Measurements from ENCODE around the gene PSD2.

The PSD2 gene

GRCh38 chr5:139811274-139811607 is 15.6 kb downstream of the PSD2 start:
- no peak for DNase-seq (ENCODE audit: low spot score)

DNA sequence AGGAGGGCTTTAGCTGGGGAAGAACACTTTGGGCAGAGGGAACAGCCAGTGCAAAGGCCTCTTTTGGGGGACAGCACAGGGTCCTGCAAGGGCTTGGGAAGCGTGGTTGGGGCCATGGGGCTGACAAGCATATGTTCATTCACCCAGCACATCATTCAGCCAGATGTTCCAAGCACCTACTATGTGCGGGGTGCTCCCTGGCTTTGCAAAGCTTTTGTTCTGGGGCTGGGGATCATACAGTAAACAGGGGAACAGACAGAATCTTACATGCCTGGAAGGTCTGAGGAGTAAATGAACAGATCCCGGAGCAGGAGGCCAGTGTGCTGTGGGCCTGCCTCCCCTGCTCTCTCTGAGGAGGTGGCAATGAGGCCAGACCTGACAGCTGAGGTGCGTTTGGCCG is 16.7 kb downstream of the PSD2 start:
- no peak for DNase-seq (ENCODE audit: low spot score)

- no peak for DNase-seq (ENCODE audit: low spot score)
These were observed 17.5 kb downstream of the PSD2 start for GRCh38 chr5:139812836-139813805.

- DNase-seq (ENCODE audit: low spot score) = no peak
These were observed 18.6 kb downstream of the PSD2 start for GRCh38 chr5:139814191-139814601.

DNA sequence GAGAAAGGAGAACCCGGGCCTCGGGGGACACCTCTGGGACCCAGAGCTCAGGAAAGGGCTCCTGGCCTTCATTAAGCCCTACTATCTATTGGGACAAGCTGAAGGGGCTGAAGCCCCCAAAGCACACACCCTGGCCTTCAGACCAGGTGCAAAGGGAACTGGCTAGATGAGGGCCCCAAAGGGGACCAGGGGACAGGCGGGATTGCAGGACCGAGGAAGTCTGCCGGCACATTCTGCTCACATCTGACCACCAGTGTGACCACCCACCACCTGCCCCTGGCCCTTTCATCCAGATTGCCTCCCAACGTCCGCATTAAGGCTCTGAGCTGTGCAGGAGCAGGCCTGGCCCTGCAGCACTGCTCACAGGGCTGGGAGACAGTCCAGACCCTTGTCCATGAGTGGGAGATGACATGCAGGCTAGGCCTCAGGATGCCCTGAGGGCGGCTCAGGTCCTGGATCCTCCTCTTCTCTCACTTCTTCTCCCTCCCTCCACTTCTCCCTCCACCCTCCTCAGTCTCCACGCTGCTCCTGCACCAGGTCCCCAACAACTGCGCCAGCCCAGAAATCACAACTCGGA is 19.2 kb downstream of the PSD2 start:
- no peak for DNase-seq (ENCODE audit: low spot score)

GRCh38 chr5:139816566-139816965 is 21.0 kb downstream of the PSD2 start:
- no peak for DNase-seq (ENCODE audit: low spot score)

GRCh38 chr5:139817362-139817761 is 21.8 kb downstream of the PSD2 start:
- DNase-seq (ENCODE audit: low spot score) = no peak

- no peak for DNase-seq (ENCODE audit: low spot score)
These were observed 22.4 kb downstream of the PSD2 start for GRCh38 chr5:139817970-139818369.

- no peak for DNase-seq (ENCODE audit: low spot score)
These were observed 24.5 kb downstream of the PSD2 start for GRCh38 chr5:139820130-139820529.

- no peak for DNase-seq (ENCODE audit: low spot score)
These were observed 25.0 kb downstream of the PSD2 start for GRCh38 chr5:139820606-139821005.

DNA sequence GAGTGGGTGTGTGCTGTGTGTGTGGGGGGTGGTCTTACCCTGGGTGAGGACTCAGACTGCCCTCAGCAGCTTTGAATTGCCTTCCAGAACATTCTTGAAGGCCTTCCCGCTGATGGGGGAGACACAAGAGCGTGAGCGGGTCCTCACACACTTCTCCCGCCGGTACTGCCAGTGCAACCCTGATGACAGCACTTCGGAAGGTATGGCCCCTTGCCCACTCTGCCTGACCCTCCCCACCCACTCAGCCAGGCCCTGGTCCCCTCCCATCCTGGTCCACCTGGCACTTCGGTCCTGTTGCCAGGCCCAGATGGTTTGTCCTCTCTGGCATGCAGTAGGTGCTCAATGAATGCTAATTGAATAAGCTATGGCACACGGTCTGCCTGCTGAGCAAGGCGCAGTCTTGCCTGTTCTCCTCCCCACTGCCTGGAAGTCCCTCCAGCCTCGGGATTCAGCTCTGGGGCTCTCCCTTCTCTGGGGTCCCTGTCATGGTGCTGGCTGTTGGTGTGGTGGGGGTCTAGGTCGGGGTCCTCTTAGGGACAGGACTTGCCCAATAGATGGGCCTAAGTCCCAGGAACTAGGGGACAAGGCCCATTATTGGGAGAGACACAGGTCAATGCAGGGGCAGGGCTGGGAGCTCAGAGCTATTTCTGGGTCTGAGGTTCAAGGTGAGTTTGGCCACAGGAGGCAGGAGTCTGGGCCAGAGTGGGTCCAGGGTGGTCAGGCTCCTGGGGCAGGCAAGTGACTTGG is 26.4 kb downstream of the PSD2 start:
- no peak for DNase-seq (ENCODE audit: low spot score)

DNA sequence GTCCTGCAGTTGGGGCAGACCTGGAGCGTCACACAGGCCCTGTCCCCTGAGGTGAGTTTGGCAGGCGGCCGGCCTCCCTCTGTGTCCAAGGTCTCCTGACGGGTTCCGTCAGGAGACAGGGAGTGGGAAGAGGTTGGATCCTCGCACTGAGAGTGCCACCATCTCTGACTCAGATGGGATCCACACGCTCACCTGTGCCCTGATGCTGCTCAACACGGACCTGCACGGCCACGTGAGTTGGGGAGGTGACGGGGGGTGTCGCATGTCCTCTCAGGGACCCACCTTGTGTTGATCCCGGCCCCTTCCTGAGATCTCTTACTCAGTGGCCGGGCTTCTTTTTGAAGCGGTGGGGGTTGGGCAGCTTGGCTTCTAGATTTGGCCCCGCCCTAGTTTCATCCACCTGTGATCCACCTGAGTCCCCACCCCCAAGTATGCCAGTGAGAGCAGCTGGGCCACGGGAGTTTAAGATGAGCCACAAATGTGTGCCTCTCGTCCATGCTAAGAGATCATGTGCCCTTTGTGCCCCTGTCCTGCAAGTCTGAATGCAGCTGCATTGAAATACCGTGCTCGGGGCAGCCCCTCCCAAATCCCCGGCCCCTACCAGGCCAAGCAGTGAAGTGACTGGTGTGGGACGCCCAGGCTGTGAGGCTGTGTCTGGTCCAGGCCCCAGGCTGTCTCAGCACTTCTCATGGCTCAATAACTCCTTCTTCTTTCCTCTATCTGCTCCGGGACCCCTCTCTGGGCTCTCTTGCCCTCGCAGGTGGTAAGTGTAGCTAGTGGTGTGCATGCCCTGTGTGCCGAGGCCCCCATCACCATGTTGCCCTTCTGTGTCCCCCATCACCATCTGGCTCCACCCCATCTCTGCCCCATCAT is 27.2 kb downstream of the PSD2 start:
- DNase-seq (ENCODE audit: low spot score) = no peak

DNA sequence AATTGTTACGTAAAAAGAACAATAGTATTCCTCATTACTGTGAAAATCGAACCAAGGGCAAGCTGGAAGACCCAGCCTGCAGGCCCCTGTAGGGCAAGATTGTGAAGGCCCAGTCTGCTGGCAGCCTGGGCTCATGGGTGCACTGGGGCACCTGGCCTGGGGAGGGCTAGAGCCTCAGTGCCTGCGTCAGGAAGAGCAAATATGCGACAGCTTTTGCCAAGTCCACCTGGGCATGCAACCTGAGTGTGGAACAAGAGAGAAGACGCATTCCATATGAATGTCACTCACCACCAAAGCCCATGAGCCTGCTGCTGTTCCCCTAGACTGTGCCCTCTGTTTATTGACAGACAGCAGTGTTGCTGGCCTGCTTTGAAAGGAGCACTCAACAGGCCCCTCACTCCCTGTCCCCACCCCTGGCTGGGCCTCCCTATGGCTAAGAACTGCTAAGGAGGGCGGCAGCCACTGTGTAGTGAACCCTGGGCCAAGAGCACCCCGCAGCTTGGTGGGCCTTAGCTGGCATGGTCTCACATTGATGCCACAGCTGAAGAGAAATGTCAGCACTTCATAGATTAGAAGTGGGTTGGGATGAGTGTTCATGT is 28.2 kb downstream of the PSD2 start:
- DNase-seq (ENCODE audit: low spot score) = no peak

DNA sequence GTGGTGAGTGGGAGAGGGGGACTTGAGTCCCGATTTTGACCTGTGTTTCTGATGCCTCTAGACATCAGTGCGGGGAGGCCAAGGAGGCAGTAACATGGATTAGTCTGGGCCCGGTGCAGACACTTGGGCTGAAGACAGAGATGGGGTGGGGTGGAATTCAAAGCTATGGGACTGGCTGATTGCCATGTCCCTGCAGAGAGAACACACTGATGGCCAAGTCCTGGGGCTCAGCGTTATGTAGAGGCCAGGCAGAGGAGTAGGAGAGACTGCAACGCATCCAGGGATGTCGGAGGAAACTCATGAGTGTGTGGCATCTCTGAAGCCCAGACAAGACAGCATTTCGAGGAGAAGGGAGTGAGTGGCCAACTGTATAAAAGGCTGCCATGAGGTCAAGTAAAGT is 30.1 kb downstream of the PSD2 start:
- no peak for DNase-seq (ENCODE audit: low spot score)

DNA sequence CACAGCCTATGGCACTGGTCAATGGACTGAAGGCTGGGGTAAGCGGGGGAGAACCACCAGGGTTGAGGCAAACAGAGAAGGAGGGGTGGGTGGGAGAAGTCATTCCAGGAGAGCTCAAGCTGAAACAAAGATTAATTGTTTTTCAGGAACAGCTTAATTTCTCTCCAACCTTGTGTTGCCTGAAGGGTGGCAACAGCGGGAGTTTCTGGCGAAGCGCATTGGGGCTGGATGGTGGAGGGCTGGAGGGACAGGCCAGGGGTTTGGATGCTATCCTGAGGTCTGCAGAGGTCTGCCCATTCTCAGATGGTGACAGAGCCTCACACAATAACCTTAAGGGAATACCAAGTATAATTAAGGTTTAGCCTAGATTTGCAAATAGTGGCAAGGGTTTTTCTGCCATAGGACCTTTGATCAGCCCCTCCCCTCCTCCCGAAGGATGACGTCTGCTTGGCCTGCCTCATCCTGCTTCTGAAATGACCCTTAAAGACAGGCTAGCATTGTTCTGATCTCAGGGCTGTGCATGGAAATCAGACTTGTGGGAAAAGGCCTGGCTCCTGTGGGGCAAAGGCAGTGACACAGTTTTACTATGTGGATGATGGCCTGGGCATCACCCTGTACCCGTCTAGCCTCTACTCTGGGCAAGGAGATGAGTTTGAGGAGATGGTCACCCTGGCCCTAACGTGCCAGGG is 32.7 kb downstream of the PSD2 start:
- no peak for DNase-seq (ENCODE audit: low spot score)

DNA sequence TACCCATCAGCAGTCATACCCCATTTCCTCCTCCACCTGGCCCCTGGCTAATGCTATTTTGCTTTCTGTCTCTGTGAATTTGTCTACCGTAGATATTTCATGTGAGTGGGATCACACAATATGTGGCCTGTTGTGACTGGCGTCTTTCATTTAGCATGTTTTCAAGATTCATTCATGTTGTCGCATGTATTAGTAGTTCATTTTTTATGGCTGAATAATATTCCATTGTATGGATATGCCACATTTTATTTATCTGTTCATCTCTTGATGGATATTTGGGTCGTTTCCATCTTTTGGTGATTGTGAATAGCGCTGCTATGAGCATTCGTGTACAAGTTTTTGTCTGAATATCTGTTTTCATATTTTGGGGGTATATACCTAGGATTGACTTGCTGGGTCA is 33.9 kb downstream of the PSD2 start:
- no peak for DNase-seq (ENCODE audit: low spot score)

DNA sequence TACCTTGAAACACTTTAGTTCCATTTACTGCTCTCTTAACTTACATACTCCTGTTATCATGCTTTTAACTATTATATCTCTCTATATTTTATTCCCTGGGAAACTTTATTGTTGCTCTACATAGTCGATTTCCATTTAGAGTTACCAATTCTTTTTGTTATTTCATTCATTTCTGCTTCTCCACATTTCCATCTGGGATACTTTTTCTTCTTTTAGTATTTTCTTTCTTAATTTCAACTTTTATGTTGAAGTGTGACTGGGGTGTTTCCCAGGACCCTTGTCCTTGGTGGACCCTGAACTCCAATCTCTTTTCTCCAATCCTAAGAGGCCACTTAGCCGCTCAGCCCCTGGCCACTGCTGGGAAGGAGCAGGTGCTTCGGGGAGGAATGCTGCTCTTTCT is 36.0 kb downstream of the PSD2 start:
- DNase-seq (ENCODE audit: low spot score) = no peak

DNA sequence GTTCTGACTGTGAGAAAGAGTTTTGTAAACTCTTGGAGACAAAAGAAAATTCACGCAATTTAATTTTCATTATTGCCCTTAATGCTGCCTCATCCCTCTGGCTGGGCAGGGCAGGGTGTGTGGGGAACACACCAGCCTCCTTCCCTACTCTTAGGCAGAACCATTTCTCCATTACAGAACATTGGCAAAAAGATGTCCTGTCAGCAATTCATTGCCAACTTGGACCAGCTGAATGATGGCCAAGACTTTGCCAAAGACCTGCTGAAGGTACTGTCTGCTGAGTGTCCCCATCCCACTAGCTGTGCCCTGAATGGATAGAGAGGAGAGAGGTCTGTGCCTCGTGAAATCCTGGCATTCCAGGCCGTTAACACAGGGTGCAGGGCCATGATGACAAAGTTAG is 37.9 kb downstream of the PSD2 start:
- DNase-seq (ENCODE audit: low spot score) = no peak

- DNase-seq (ENCODE audit: low spot score) = no peak
These were observed 40.0 kb downstream of the PSD2 start for GRCh38 chr5:139835656-139836055.

DNA sequence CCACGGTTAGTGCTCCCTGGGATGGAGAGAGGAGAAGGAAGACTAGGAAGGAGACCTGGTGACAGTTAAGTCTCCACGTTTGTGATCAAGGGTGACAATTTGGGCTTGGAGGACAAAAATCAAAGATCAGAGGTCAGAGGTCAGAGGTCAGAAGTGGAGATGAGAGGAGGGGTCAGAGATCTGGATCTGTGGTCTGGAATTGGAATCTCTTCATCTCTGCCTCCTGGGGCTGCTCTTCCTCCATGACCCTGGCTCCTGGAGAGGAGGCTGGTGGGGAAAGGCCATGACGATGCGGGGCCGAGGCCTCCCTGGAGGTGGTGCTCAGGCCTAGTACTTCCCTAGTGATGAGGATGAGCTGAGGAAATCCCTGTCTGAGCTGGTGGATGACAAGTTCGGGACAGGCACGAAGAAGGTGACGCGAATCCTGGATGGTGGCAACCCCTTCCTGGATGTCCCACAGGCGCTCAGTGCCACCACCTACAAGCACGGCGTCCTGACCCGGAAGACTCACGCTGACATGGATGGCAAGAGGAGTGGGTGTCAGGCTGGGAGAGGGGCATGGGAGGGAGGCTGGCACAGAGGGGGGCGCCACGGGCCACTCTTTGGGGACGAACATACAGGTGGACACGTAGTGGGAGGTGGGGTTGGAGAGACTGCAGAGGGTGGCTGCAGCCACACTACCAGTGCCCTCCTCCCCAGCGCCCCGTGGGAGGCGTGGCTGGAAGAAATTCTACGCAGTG is 41.0 kb downstream of the PSD2 start:
- no peak for DNase-seq (ENCODE audit: low spot score)
